K562 (cell line): ENCODE measurements around the gene PSD2. TPM values are rescaled to one million over a fixed set of nuclear protein-coding genes. Genes with fewer than 3 reads are reported as not detected.

ENCODE experiments used
- CREB5 ChIP-seq: fragments of 250-450 bp; sonication (Bioruptor Pico); IDR thresholded peaks from 2 replicates; pipeline ENCODE4 v1.5.0; 2020; ENCODE audit warnings: mild to moderate bottlenecking
- DDX20 ChIP-seq: fragments of 450-650 bp; IDR thresholded peaks from 2 replicates; pipeline ENCODE4 v1.6.1; 2016; ENCODE audit warnings: missing genetic modification characterization, low read depth, mild to moderate bottlenecking, missing compliant biosample characterization, moderate library complexity
- GABPB2 ChIP-seq: fragments of 250-450 bp; sonication (Bioruptor Pico); conservative IDR thresholded peaks from 2 replicates; pipeline ENCODE4 v1.5.1; 2021; ENCODE audit warnings: mild to moderate bottlenecking
- HDAC6 ChIP-seq: IDR thresholded peaks from 2 replicates; pipeline ENCODE4 v1.6.1; 2012; ENCODE audit warnings: low read depth, mild to moderate bottlenecking, control low read depth, inconsistent platforms, low read length, moderate library complexity
- HSF4 ChIP-seq: fragments of 250-450 bp; sonication (Bioruptor Pico); IDR thresholded peaks from 2 replicates; pipeline ENCODE4 v2.1.2; 2022; ENCODE audit warnings: mild to moderate bottlenecking, moderate library complexity, borderline replicate concordance
- KDM4B ChIP-seq, 2 experiments: fragments of 450-650 bp in 1 of 2; sonication (generic) in 1 of 2; IDR thresholded peaks; 2 replicates each; pipeline ENCODE4 v1.6.1; 2016 to 2017; ENCODE audit warnings: borderline replicate concordance in 2 of 2, antibody characterized with exemption in 1 of 2, low read depth in 1 of 2, mild to moderate bottlenecking in 1 of 2
- KLF13 ChIP-seq: fragments of 450-650 bp; IDR thresholded peaks from 2 replicates; pipeline ENCODE4 v1.6.1; 2016; ENCODE audit warnings: missing genetic modification characterization, low read depth, mild to moderate bottlenecking, missing compliant biosample characterization, moderate library complexity, borderline replicate concordance
- LARP7 ChIP-seq: fragments of 450-650 bp; IDR thresholded peaks from 2 replicates; pipeline ENCODE4 v1.6.1; 2016
- MNT ChIP-seq, 2 experiments: fragments of 450-650 bp; conservative IDR thresholded peaks; 2 replicates each; pipeline ENCODE4 v1.6.1; 2017; ENCODE audit warnings: mild to moderate bottlenecking in 2 of 2, moderate library complexity in 2 of 2
- NCOA4 ChIP-seq: fragments of 450-650 bp; IDR thresholded peaks from 2 replicates; pipeline ENCODE4 v1.6.1; 2018; ENCODE audit warnings: mild to moderate bottlenecking; ENCODE audit not compliant: partially characterized antibody
- NR2C1 ChIP-seq, 2 experiments: fragments of 450-650 bp; IDR thresholded peaks; 2 replicates each; pipeline ENCODE4 v1.6.1; 2017; ENCODE audit warnings: mild to moderate bottlenecking in 2 of 2, antibody characterized with exemption in 1 of 2, inconsistent platforms in 1 of 2, missing compliant biosample characterization in 1 of 2, missing genetic modification characterization in 1 of 2
- PCBP2 ChIP-seq: fragments of 200-400 bp; formaldehyde crosslinking; IDR thresholded peaks from 2 replicates; pipeline ENCODE4 v1.6.1; 2018; ENCODE audit warnings: low read length, low read depth, mild to moderate bottlenecking, moderate library complexity; ENCODE audit not compliant: poor library complexity, severe bottlenecking
- POLR2B ChIP-seq: fragments of 450-650 bp; IDR thresholded peaks from 2 replicates; pipeline ENCODE4 v1.6.1; 2018; ENCODE audit warnings: low read depth; ENCODE audit not compliant: partially characterized antibody
- RBM39 ChIP-seq: fragments of 200-400 bp; formaldehyde crosslinking; optimal IDR thresholded peaks from 2 replicates; pipeline ENCODE3; 2018; ENCODE audit warnings: low read depth, low read length
- SIRT6 ChIP-seq: IDR thresholded peaks from one replicate; pipeline ENCODE4 v1.6.1; 2012; ENCODE audit warnings: low read depth, mild to moderate bottlenecking, control low read depth, inconsistent platforms, low read length, moderate library complexity
- SP1 ChIP-seq: sonication (generic); formaldehyde crosslinking; IDR thresholded peaks from 2 replicates; pipeline ENCODE4 v1.8.1; 2022; ENCODE audit warnings: mild to moderate bottlenecking, missing genetic modification reagents
- THRAP3 ChIP-seq: fragments of 450-650 bp; IDR thresholded peaks from 2 replicates; pipeline ENCODE4 v1.6.1; 2016; ENCODE audit warnings: mild to moderate bottlenecking, inconsistent platforms, borderline replicate concordance
- TRIM24 ChIP-seq, 2 experiments: fragments of 450-650 bp; IDR thresholded peaks; 2 replicates each; pipeline ENCODE4 v1.6.1; 2016
- U2AF2 ChIP-seq: fragments of 200-400 bp; formaldehyde crosslinking; optimal IDR thresholded peaks from 2 replicates; pipeline ENCODE3; 2017; ENCODE audit warnings: low read depth, mild to moderate bottlenecking, low read length
- ZNF224 ChIP-seq: sonication (generic); formaldehyde crosslinking; IDR thresholded peaks from 2 replicates; pipeline ENCODE4 v1.8.0; 2022; ENCODE audit warnings: mild to moderate bottlenecking, missing genetic modification reagents
- polyA plus RNA-seq, 8 experiments: library from polyadenylated mRNA; depleted of rRNA in 4 of 8; stranded (reverse) in 5 of 8; unstranded in 3 of 8; fragments of >200 nt; fragmentation: Nextera tagmentation in 2 of 8; fragmentation: Illumina TruSeq in 1 of 8; extraction: Ambion mirVana in 2 of 8; extraction: Trizol in 1 of 8; gene quantifications; 2 replicates each; pipeline versions ENCODE4 v1.2.1 to v1.2.3, GENCODE V29; 2011 to 2014; ENCODE audit warnings: inconsistent platforms in 1 of 8, missing spikeins in 1 of 8
- total RNA-seq, 7 experiments: library from RNA; depleted of rRNA in 6 of 7; stranded (reverse); fragments of >200 nt in 6 of 7; fragmentation: Illumina TruSeq in 2 of 7; extraction: Trizol in 2 of 7; gene quantifications; 2 replicates each; pipeline versions ENCODE4 v1.2.1 to v1.2.3, GENCODE V29; 2011 to 2021; ENCODE audit warnings: low replicate concordance in 1 of 7
- TF ChIP-seq, protein P1 (sequence below), 2 experiments: fragments of 200-800 bp in 1 of 2; sonication (Bioruptor generic) in 1 of 2; sonication (generic) in 1 of 2; formaldehyde crosslinking in 1 of 2; IDR thresholded peaks in 1 of 2; conservative IDR thresholded peaks in 1 of 2; 2 replicates each; pipeline versions ENCODE4 v1.5.0 to v1.6.1; 2016 to 2020; ENCODE audit warnings: missing compliant biosample characterization in 1 of 2, missing genetic modification characterization in 1 of 2, missing genetic modification reagents in 1 of 2
- TF ChIP-seq, protein P2 (sequence below): fragments of 450-650 bp; IDR thresholded peaks from 2 replicates; pipeline ENCODE4 v1.6.1; 2016; ENCODE audit warnings: missing biosample characterization, missing genetic modification characterization

Gene PSD2
- total and polyA plus RNA-seq, 9 of the 15 experiments (the other 6 are each of a cell fraction or from before 2014, with no cell fraction given), result 0.01 to 0.09 (median 0.04) TPM; not detected in 4

GRCh38 chr5:139765409-139766217 is 30.0 kb upstream of the PSD2 start (continued):
- TF ChIP-seq GABPB2 (CRISPR knock-in tag), result no peak
- TF ChIP-seq, protein P1, sequence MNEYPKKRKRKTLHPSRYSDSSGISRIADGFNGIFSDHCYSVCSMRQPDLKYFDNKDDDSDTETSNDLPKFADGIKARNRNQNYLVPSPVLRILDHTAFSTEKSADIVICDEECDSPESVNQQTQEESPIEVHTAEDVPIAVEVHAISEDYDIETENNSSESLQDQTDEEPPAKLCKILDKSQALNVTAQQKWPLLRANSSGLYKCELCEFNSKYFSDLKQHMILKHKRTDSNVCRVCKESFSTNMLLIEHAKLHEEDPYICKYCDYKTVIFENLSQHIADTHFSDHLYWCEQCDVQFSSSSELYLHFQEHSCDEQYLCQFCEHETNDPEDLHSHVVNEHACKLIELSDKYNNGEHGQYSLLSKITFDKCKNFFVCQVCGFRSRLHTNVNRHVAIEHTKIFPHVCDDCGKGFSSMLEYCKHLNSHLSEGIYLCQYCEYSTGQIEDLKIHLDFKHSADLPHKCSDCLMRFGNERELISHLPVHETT (CRISPR knock-in tag; conservative IDR thresholded peaks at IDR 0.05 in 1 of 2, IDR thresholded peaks at IDR 0.05 in 1 of 2), result no peak
- TF ChIP-seq NR2C1 (IDR thresholded peaks at IDR 0.05), result no peak
- no peak for TF ChIP-seq NR2C1 (tag; IDR thresholded peaks at IDR 0.05)
- TF ChIP-seq DDX20 (tag), result no peak
- peak; percentile 73 for TF ChIP-seq KLF13 (tag)
- TF ChIP-seq POLR2B, result no peak
- TF ChIP-seq, protein P2, sequence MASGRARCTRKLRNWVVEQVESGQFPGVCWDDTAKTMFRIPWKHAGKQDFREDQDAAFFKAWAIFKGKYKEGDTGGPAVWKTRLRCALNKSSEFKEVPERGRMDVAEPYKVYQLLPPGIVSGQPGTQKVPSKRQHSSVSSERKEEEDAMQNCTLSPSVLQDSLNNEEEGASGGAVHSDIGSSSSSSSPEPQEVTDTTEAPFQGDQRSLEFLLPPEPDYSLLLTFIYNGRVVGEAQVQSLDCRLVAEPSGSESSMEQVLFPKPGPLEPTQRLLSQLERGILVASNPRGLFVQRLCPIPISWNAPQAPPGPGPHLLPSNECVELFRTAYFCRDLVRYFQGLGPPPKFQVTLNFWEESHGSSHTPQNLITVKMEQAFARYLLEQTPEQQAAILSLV (tag), result no peak
- no peak for TF ChIP-seq PCBP2
- no peak for TF ChIP-seq THRAP3
- TF ChIP-seq MNT (conservative IDR thresholded peaks at IDR 0.05), result no peak
- TF ChIP-seq RBM39, result no peak
- no peak for TF ChIP-seq ZNF224 (CRISPR knock-in tag)
- no peak for TF ChIP-seq LARP7
- TF ChIP-seq HDAC6, result no peak
- TF ChIP-seq NCOA4, result peak; percentile 48
- TF ChIP-seq KDM4B (IDR thresholded peaks at IDR 0.05; ENCODE audit: borderline replicate concordance in 2 of 2, low read depth in 1 of 2), result no peak; a peak in 1 of 4 replicates
- peak in 1 of 2 experiments; percentile 93; a peak in 2 of 4 replicates for TF ChIP-seq TRIM24 (IDR thresholded peaks at IDR 0.05)
- TF ChIP-seq U2AF2, result no peak
- TF ChIP-seq SP1 (CRISPR knock-in tag), result peak; percentile 53
- TF ChIP-seq HSF4, result no peak
- TF ChIP-seq CREB5 (CRISPR knock-in tag), result no peak
- no peak for TF ChIP-seq SIRT6
